Mesendoderm (in vitro differentiated cells): Measurements from ENCODE around the gene HDAC4.

Experiments used
- DNase-seq: peaks from one replicate; pipeline ENCODE4 v3.0.0; 2013
- H2AK5ac ChIP-seq: 2 replicates; pipeline ENCODE4 v1.6.1; 2013; ENCODE audit warnings: low read length, inconsistent platforms
- H2BK120ac ChIP-seq: 2 replicates; pipeline ENCODE4 v1.6.1; 2013; ENCODE audit warnings: low read depth, mild to moderate bottlenecking, low read length, moderate library complexity, mixed read lengths
- H2BK15ac ChIP-seq: replicated peaks from 2 replicates; pipeline ENCODE4 v1.6.1; 2013; ENCODE audit warnings: low read depth, mild to moderate bottlenecking, moderate library complexity
- H2BK5ac ChIP-seq: 2 replicates; pipeline ENCODE4 v1.6.1; 2013; ENCODE audit warnings: low read length, inconsistent platforms
- H3K18ac ChIP-seq: 2 replicates; pipeline ENCODE4 v1.6.1; 2013; ENCODE audit warnings: mild to moderate bottlenecking, low read length, mixed read lengths
- H3K23ac ChIP-seq: one replicate; pipeline ENCODE4 v1.6.1; 2013; ENCODE audit warnings: low read length
- H3K27ac ChIP-seq: 2 replicates; pipeline ENCODE4 v1.5.1; 2013; ENCODE audit warnings: low read depth, mild to moderate bottlenecking, inconsistent platforms, low read length, moderate library complexity
- H3K27me3 ChIP-seq: 2 replicates; pipeline ENCODE4 v1.6.1; 2013; ENCODE audit warnings: low read length, control low read depth, mild to moderate bottlenecking, inconsistent platforms; ENCODE audit not compliant: insufficient read depth, poor library complexity
- H3K36me3 ChIP-seq: 2 replicates; pipeline ENCODE4 v1.6.1; 2013; ENCODE audit warnings: low read length, inconsistent platforms; ENCODE audit not compliant: control insufficient read depth, insufficient read depth
- H3K4ac ChIP-seq: one replicate; pipeline ENCODE4 v1.6.1; 2013; ENCODE audit warnings: low read depth, mild to moderate bottlenecking, low read length, moderate library complexity
- H3K4me1 ChIP-seq: 2 replicates; pipeline ENCODE4 v1.6.1; 2013; ENCODE audit warnings: low read depth, low read length, inconsistent platforms; ENCODE audit not compliant: control insufficient read depth
- H3K4me2 ChIP-seq: 2 replicates; pipeline ENCODE4 v1.6.1; 2013; ENCODE audit warnings: low read length
- H3K4me3 ChIP-seq: 2 replicates; pipeline ENCODE4 v1.5.1; 2013; ENCODE audit warnings: mild to moderate bottlenecking, low read length
- H3K56ac ChIP-seq: one replicate; pipeline ENCODE4 v1.6.1; 2013; ENCODE audit warnings: low read length
- H3K79me1 ChIP-seq: 2 replicates; pipeline ENCODE4 v1.6.1; 2013; ENCODE audit warnings: low read length, inconsistent platforms
- H3K79me2 ChIP-seq: 2 replicates; pipeline ENCODE4 v1.6.1; 2013; ENCODE audit warnings: mild to moderate bottlenecking, low read length; ENCODE audit not compliant: control insufficient read depth, insufficient read depth
- H3K9ac ChIP-seq: 2 replicates; pipeline ENCODE4 v1.6.1; 2013; ENCODE audit warnings: low read length, inconsistent platforms
- H4K5ac ChIP-seq: one replicate; pipeline ENCODE4 v1.6.1; 2013; ENCODE audit warnings: low read length
- H4K8ac ChIP-seq: one replicate; pipeline ENCODE4 v1.6.1; 2013; ENCODE audit warnings: low read depth, mild to moderate bottlenecking, control low read depth, low read length, moderate library complexity
- WGBS: extraction: QIAGEN DNeasy Blood & Tissue Kit; methylation state at CpG from one replicate; pipeline ENCODE4 v1.1.7; 2013; ENCODE audit warnings: low lambda C conversion rate, missing lambda C conversion rate; ENCODE audit not compliant: insufficient coverage; ENCODE audit errors: extremely low coverage; 5-methylcytosine and 5-hydroxymethylcytosine counted together

Gene HDAC4

DNA sequence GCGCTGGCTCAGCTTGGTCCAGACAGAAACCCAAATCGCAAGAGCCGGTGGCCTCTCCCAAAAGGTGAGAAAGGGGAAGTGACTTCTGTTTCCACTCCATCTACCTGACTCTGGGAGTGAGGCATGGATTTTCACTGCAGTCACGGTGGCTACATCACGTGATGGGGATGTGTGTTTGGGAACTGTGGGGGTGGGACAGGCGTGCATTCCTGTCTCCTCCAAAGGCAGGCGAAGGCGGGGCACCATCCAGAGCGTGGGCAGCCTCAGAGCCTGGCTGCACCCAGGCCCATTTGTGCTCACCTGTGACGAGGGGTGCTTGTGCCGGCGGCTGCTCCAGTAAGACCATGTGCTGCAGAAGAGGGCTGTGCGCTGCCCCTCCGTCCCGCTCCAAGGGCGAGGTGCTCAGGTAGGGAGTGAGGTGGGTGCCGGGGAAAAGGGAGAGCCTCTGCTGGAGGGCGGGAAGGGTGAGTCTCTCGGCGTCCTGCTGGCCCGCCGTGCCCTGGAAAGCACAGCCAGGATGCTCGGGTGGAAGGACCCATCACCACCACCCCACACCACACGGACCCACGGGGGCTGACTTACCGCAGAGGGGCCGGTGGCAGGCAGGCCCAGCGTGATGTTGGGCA, 266.8 kb downstream of the HDAC4 start:
- H3K23ac ChIP-seq: no peak overlapping the region
- peaks cover 2% of the 10 kb centered on the region for H3K36me3 ChIP-seq
- no CpG with 5 or more reads among the region's 28 CpGs for WGBS
- H4K5ac ChIP-seq: no peak overlapping the region
- H3K79me2 ChIP-seq: no peaks in the 10 kb centered on the region
- DNase-seq: no peak
- no peak overlapping the region for H2BK15ac ChIP-seq
- no peak overlapping the region for H3K4me2 ChIP-seq
- no peak overlapping the region for H3K4me3 ChIP-seq
- no peak overlapping the region for H2BK5ac ChIP-seq
- H3K79me1 ChIP-seq: no peaks in the 10 kb centered on the region
- no peaks in the 10 kb centered on the region for H3K27me3 ChIP-seq
- no peaks in the 10 kb centered on the region for H3K4me1 ChIP-seq
- H2BK120ac ChIP-seq: no peak overlapping the region
- no peak overlapping the region for H3K18ac ChIP-seq
- no peak overlapping the region for H3K9ac ChIP-seq
- no peak overlapping the region for H2AK5ac ChIP-seq
- H3K27ac ChIP-seq: no peak overlapping the region
- H4K8ac ChIP-seq: no peak overlapping the region
- H3K4ac ChIP-seq: no peak overlapping the region
- H3K56ac ChIP-seq: no peak overlapping the region

DNA sequence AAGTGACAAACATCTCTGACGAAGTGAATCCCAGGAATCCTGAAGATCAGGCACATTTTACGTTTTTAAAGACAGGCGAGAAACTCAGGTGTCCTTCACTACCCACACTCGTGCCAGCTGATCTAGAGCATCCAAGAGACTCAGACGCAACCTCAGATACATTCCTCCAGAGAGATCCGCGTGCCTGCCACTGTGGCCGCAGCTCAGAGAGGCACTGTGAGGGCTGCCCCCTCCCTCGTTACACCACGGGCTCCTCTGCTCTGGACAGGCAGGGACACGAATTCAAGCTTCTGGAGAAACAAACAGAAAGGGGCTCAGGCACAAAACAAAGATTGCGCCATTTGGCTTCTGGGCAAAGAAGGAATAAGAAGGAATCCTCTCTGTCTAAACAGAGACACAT, 268.0 kb downstream of the HDAC4 start:
- Histone ChIP-seq H2AK5ac (no peak overlapping the region), H3K4ac (no peak overlapping the region), H3K4me2 (no peak overlapping the region), H3K9ac (no peak overlapping the region), H3K36me3 (peaks cover 2% of the 10 kb centered on the region), H3K27ac (no peak overlapping the region), H2BK120ac (no peak overlapping the region), H3K27me3 (no peaks in the 10 kb centered on the region), H4K5ac (no peak overlapping the region), H3K56ac (no peak overlapping the region), H3K4me1 (no peaks in the 10 kb centered on the region), H3K4me3 (no peak overlapping the region), H3K79me1 (no peaks in the 10 kb centered on the region), H2BK15ac (no peak overlapping the region), H2BK5ac (no peak overlapping the region), H3K18ac (no peak overlapping the region), H3K79me2 (no peaks in the 10 kb centered on the region), H4K8ac (no peak overlapping the region), H3K23ac (no peak overlapping the region)
- no peak for DNase-seq
- no CpG with 5 or more reads among the region's 12 CpGs for WGBS

DNA sequence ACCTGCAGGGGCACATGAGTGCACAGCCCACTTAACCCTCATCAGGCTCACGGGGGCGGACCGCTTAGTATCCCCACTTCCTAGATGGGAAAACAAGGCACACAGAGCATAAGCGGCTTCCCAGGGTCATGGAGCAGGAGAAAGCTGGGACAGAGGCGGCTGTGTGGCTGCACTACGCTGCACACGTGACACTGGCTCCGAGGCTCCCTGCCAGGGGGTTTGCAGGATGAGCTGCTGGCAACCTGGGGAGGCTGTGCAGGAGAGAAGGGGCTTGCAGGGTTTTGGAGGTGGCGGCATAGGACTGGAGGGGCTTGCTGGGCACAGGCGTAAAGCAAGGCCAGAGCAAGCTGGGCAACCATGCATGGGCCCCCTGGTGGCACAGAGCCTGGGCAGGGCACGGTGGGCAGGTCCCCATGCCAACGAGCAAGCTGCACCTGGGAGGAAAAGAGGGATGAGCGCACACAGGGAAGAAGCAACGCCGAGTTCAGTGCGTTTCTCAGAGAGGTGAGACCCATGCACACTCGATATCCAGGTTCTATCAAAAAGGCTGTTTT, 268.6 kb downstream of the HDAC4 start:
- Histone ChIP-seq H2BK5ac (no peak overlapping the region), H3K36me3 (peaks cover 2% of the 10 kb centered on the region), H3K4ac (no peak overlapping the region), H3K56ac (no peak overlapping the region), H3K27me3 (no peaks in the 10 kb centered on the region), H3K4me2 (no peak overlapping the region), H3K23ac (no peak overlapping the region), H3K79me1 (no peaks in the 10 kb centered on the region), H3K4me3 (no peak overlapping the region), H2BK15ac (no peak overlapping the region), H2BK120ac (no peak overlapping the region), H3K18ac (no peak overlapping the region), H4K5ac (no peak overlapping the region), H2AK5ac (no peak overlapping the region), H3K27ac (no peak overlapping the region), H3K9ac (no peak overlapping the region), H3K4me1 (no peaks in the 10 kb centered on the region), H4K8ac (no peak overlapping the region), H3K79me2 (no peaks in the 10 kb centered on the region)
- WGBS: no CpG with 5 or more reads among the region's 17 CpGs
- no peak for DNase-seq

DNA sequence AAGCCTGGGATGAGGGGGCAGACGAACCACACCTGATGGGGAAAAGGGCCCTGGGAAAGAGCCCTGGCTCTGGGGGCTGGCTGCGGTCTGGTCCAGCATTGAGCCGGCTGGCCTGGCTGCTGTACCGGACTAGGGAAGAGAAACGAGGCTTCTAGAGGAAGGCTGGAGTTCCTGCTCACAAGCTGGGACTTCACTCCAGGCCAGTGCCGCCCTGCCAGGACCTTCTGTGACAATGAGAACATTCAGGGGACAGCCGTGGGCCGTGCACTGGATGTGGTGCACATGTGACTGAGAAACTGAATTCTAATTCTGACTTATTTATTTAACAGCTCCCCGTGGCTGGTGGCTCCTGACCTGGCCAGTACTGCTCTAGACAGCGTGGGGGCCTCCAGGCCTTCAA, 269.3 kb downstream of the HDAC4 start:
- no peak overlapping the region for H2BK120ac ChIP-seq
- H3K4me1 ChIP-seq: no peaks in the 10 kb centered on the region
- no peaks in the 10 kb centered on the region for H3K79me2 ChIP-seq
- no peak overlapping the region for H3K4me3 ChIP-seq
- no peak overlapping the region for H3K56ac ChIP-seq
- H2BK5ac ChIP-seq: no peak overlapping the region
- H4K8ac ChIP-seq: no peak overlapping the region
- no peak overlapping the region for H3K4me2 ChIP-seq
- H3K4ac ChIP-seq: no peak overlapping the region
- no peak for DNase-seq
- WGBS: no CpG with 5 or more reads among the region's 10 CpGs
- no peak overlapping the region for H3K27ac ChIP-seq
- no peak overlapping the region for H2BK15ac ChIP-seq
- peaks cover 2% of the 10 kb centered on the region for H3K36me3 ChIP-seq
- no peak overlapping the region for H3K9ac ChIP-seq
- no peaks in the 10 kb centered on the region for H3K79me1 ChIP-seq
- H3K18ac ChIP-seq: no peak overlapping the region
- H2AK5ac ChIP-seq: no peak overlapping the region
- H4K5ac ChIP-seq: no peak overlapping the region
- H3K23ac ChIP-seq: no peak overlapping the region
- no peaks in the 10 kb centered on the region for H3K27me3 ChIP-seq

DNA sequence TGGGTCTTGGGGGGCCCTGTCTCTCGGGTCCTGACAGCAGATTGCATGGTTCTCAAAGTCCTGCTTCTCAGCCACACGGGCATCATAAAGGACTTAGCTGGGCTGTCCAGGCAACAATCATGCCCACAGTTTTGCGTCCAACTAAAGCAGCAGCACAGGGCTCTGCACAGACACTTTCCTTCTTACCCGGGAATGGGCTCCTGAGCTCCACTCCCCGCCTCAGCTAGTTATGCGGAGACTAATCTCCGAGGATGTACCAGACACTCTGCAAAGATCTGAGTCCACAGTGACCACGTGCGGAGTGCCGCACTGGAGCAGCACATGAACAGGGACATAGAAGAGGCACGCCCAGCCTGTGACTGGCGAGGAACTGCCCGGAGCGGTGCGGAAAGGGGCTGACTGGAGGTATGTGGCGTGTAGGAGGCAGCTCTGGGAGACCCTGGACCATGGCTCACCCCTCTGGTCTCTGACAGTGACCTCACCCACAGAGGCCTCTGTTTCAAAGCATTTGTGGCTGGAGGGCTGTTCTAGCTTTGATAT, 270.0 kb downstream of the HDAC4 start:
- Histone ChIP-seq H3K4me1 (no peaks in the 10 kb centered on the region), H2BK15ac (no peak overlapping the region), H3K79me1 (no peaks in the 10 kb centered on the region), H4K5ac (no peak overlapping the region), H3K36me3 (peaks cover 2% of the 10 kb centered on the region), H3K23ac (no peak overlapping the region), H3K18ac (no peak overlapping the region), H3K27me3 (no peaks in the 10 kb centered on the region), H3K79me2 (no peaks in the 10 kb centered on the region), H3K4me3 (no peak overlapping the region), H2AK5ac (no peak overlapping the region), H3K9ac (no peak overlapping the region), H4K8ac (no peak overlapping the region), H3K56ac (no peak overlapping the region), H3K4ac (no peak overlapping the region), H2BK120ac (no peak overlapping the region), H2BK5ac (no peak overlapping the region), H3K4me2 (no peak overlapping the region), H3K27ac (no peak overlapping the region)
- no peak for DNase-seq
- WGBS: no CpG with 5 or more reads among the region's 16 CpGs

DNA sequence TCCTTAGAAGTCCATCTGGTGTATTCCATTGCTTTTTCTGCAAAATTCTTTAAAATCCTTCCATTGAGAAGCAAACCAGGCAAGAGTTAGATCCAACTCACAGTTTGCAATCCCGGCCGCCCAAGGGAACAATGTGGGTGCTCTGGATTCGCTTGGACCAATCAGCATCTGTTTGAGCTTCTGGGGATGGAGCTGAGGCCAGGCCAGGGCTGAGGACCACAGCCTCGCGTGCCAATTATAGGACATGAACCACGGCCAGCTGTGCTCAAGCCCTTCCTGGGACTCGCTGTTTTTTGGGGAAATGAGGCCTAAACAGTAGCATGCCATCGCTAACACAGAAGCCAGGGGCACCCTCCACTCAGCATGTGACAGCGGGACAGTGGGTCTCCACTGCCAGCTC, 270.8 kb downstream of the HDAC4 start:
- Histone ChIP-seq H3K4me2 (no peak overlapping the region), H3K79me1 (no peaks in the 10 kb centered on the region), H3K23ac (no peak overlapping the region), H2BK5ac (no peak overlapping the region), H2BK120ac (no peak overlapping the region), H4K5ac (no peak overlapping the region), H3K79me2 (no peaks in the 10 kb centered on the region), H2AK5ac (no peak overlapping the region), H3K27ac (no peak overlapping the region), H3K4me1 (no peaks in the 10 kb centered on the region), H3K18ac (no peak overlapping the region), H4K8ac (no peak overlapping the region), H3K36me3 (peaks cover 2% of the 10 kb centered on the region), H3K27me3 (no peaks in the 10 kb centered on the region), H3K9ac (no peak overlapping the region), H3K56ac (no peak overlapping the region), H3K4me3 (no peak overlapping the region), H3K4ac (no peak overlapping the region), H2BK15ac (no peak overlapping the region)
- WGBS: no CpG with 5 or more reads among the region's 9 CpGs
- no peak for DNase-seq
